GM23338 (cell line): ENCODE measurements around the gene CD44. TPM values are rescaled to one million over a fixed set of nuclear protein-coding genes. Genes with fewer than 3 reads are reported as not detected.
A peak's percentile ranks its signal among the peaks of the same experiment; 100 is the strongest.

Experiments used
- ATAC-seq: fragments of 200-7000 bp; cut with Tn5 transposase; 3 replicates; pipeline ENCODE4 v1.9.1; 2020
- DNase-seq: peaks from one replicate; pipeline ENCODE4 v3.0.0-alpha.2; 2015; ENCODE audit warnings: low spot score
- H2AFZ ChIP-seq: fragments of 200-600 bp; sonication (generic); 2 replicates; pipeline ENCODE4 v1.8.0; 2016; ENCODE audit warnings: antibody characterized with exemption, mild to moderate bottlenecking, moderate library complexity
- H3F3A ChIP-seq: fragments of 200-600 bp; sonication (generic); replicated peaks from 2 replicates; pipeline ENCODE4 v1.8.0; 2017; ENCODE audit warnings: antibody characterized with exemption, mixed run types, low read depth
- H3K27ac ChIP-seq: fragments of 200-600 bp; sonication (generic); 2 replicates; pipeline ENCODE4 v1.6.1; 2016; ENCODE audit warnings: low read depth
- H3K27me3 ChIP-seq: fragments of 200-600 bp; sonication (generic); 2 replicates; pipeline ENCODE4 v1.8.0; 2016; ENCODE audit warnings: mild to moderate bottlenecking, mixed run types, moderate library complexity; ENCODE audit not compliant: insufficient read depth
- H3K36me3 ChIP-seq: fragments of 200-600 bp; sonication (generic); 2 replicates; pipeline ENCODE4 v1.8.0; 2016; ENCODE audit warnings: mild to moderate bottlenecking; ENCODE audit not compliant: insufficient read depth
- H3K4me1 ChIP-seq: fragments of 200-600 bp; sonication (generic); 2 replicates; pipeline ENCODE4 v1.8.0; 2016; ENCODE audit warnings: mild to moderate bottlenecking, moderate library complexity; ENCODE audit not compliant: insufficient read depth
- H3K4me2 ChIP-seq: fragments of 200-600 bp; sonication (generic); 2 replicates; pipeline ENCODE4 v1.7.1; 2017; ENCODE audit warnings: mixed run types
- H3K4me3 ChIP-seq: fragments of 200-600 bp; sonication (generic); 2 replicates; pipeline ENCODE4 v1.6.1; 2016; ENCODE audit warnings: mixed run types
- H3K79me2 ChIP-seq: fragments of 200-600 bp; sonication (generic); replicated peaks from 2 replicates; pipeline ENCODE4 v1.8.0; 2017; ENCODE audit warnings: mild to moderate bottlenecking; ENCODE audit not compliant: insufficient read depth
- H3K9me2 ChIP-seq: fragments of 200-600 bp; sonication (generic); 2 replicates; pipeline ENCODE4 v1.8.0; 2017; ENCODE audit not compliant: insufficient read depth
- H4K20me1 ChIP-seq: fragments of 200-600 bp; sonication (generic); replicated peaks from 2 replicates; pipeline ENCODE4 v1.8.0; 2017; ENCODE audit warnings: mild to moderate bottlenecking; ENCODE audit not compliant: insufficient read depth
- H3K27ac Mint-ChIP-seq: 2 replicates; pipeline ENCODE4 v1.8.0; 2020; ENCODE audit warnings: inconsistent platforms, mild to moderate bottlenecking, moderate library complexity, mixed read lengths
- H3K27me3 Mint-ChIP-seq: 3 replicates; pipeline ENCODE4 v1.8.0; 2022; ENCODE audit warnings: low read depth, mild to moderate bottlenecking, moderate library complexity, mixed read lengths, inconsistent platforms; ENCODE audit not compliant: insufficient read depth, poor library complexity
- H3K36me3 Mint-ChIP-seq: 3 replicates; pipeline ENCODE4 v1.8.0; 2021; ENCODE audit warnings: low read depth, mild to moderate bottlenecking, inconsistent platforms, moderate library complexity, mixed read lengths
- H3K4me1 Mint-ChIP-seq: 3 replicates; pipeline ENCODE4 v1.8.0; 2020; ENCODE audit warnings: mild to moderate bottlenecking, inconsistent platforms, mixed read lengths
- H3K4me3 Mint-ChIP-seq: 3 replicates; pipeline ENCODE4 v1.8.0; 2021; ENCODE audit warnings: moderate library complexity, mild to moderate bottlenecking, inconsistent platforms, mixed read lengths
- H3K9me3 Mint-ChIP-seq: 3 replicates; pipeline ENCODE4 v1.8.0; 2020; ENCODE audit warnings: moderate library complexity, mild to moderate bottlenecking, inconsistent platforms, mixed read lengths
- CREB1 ChIP-seq: fragments of 250-450 bp; sonication (Bioruptor Pico); IDR thresholded peaks from 2 replicates; pipeline ENCODE4 v1.5.0; 2020; ENCODE audit warnings: low read depth, mild to moderate bottlenecking, moderate library complexity
- EZH2 ChIP-seq: fragments of 200-600 bp; sonication (generic); IDR thresholded peaks from one replicate; pipeline ENCODE4 v1.8.0; 2017; ENCODE audit warnings: antibody characterized with exemption, mild to moderate bottlenecking, low read depth; ENCODE audit not compliant: unreplicated experiment
- EZH2phosphoT487 ChIP-seq: fragments of 200-600 bp; sonication (generic); IDR thresholded peaks from one replicate; pipeline ENCODE4 v1.8.1; 2018; ENCODE audit warnings: antibody characterized with exemption; ENCODE audit not compliant: unreplicated experiment
- JUNB ChIP-seq: IDR thresholded peaks from one replicate; pipeline ENCODE4 v1.6.1; 2016; ENCODE audit warnings: antibody characterized with exemption; ENCODE audit not compliant: unreplicated experiment
- STAT1 ChIP-seq: IDR thresholded peaks from one replicate; pipeline ENCODE4 v1.6.1; 2016; ENCODE audit warnings: antibody characterized with exemption; ENCODE audit not compliant: unreplicated experiment
- ZNF114 ChIP-seq: fragments of 250-450 bp; sonication (Bioruptor Pico); IDR thresholded peaks from 2 replicates; pipeline ENCODE4 v1.5.0; 2020; ENCODE audit warnings: mild to moderate bottlenecking, moderate library complexity
- ZNF331 ChIP-seq: fragments of 250-450 bp; sonication (Bioruptor Pico); IDR thresholded peaks from 2 replicates; pipeline ENCODE4 v1.5.0; 2020; ENCODE audit warnings: low read depth, mild to moderate bottlenecking, moderate library complexity
- polyA plus RNA-seq: library from polyadenylated mRNA; unstranded; fragments of >200 nt; fragmentation: Nextera tagmentation; extraction: Ambion mirVana; gene quantifications from 2 replicates; pipeline ENCODE4 v1.2.1, GENCODE V29; 2016
- total RNA-seq: library from RNA; depleted of rRNA; stranded (reverse); fragments of >200 nt; shearing (Covaris generic); gene quantifications from 2 replicates; pipeline ENCODE4 v1.2.3, GENCODE V29; 2014
- TF ChIP-seq, protein P1 (sequence below), 2 experiments: fragments of 200-600 bp in 1 of 2; sonication (generic) in 1 of 2; conservative IDR thresholded peaks; 2 replicates each; pipeline versions ENCODE4 v1.5.1 to v1.6.1; 2016 to 2017; ENCODE audit warnings: antibody characterized with exemption in 2 of 2, low read depth in 2 of 2, mild to moderate bottlenecking in 2 of 2, moderate library complexity in 1 of 2
- TF ChIP-seq, protein P2 (sequence below): fragments of 250-450 bp; sonication (Bioruptor Pico); IDR thresholded peaks from 2 replicates; pipeline ENCODE4 v1.5.0; 2020; ENCODE audit warnings: mild to moderate bottlenecking, moderate library complexity

Gene CD44
- total and polyA plus RNA-seq, 2 experiments from 2014 or later = 4.0 to 10.1 TPM

DNA sequence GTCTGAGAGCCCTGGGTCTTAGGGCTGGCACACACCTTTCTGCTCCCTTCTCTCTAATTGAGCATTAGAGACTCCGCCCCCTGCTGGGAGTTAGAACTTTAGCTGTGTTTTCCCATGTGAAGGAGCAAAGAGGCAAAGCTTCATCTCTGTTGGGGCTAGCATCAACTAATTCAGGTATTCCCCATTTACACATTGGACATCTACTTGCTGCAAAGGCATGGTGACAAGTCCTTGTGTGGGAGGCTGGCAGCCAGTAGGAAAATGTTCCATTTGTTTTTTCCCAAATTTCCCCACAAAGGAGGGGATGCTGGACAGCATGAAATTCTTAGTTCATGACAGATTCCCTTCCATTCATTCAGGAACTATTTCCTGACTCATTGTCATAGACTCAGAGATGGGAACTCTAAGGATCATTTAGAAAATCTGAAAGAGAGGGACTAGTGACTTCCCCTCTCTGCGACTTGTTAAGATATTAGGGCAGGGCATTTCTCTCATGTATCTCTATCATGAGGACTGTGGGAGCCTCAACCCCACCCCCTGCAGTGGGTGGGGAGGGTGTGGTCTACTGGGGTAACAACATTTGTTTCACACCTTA lies 3.6 kb downstream of the CD44 start:
- H3K4me2 ChIP-seq = no peak overlapping the region
- H3K79me2 ChIP-seq = no peaks in the 10 kb centered on the region
- no peak overlapping the region for H3K27ac ChIP-seq
- no peak overlapping the region for H3K4me3 ChIP-seq
- DNase-seq (peak; percentile 41), ATAC-seq (no peak)
- H3K9me2 ChIP-seq = no peaks in the 10 kb centered on the region; the same call in 1 of the 2 replicates
- Mint-ChIP-seq H3K4me1 (peaks cover 5% of the 10 kb centered on the region), H3K36me3 (no peaks in the 10 kb centered on the region; the same call in 2 of the 3 replicates), H3K4me3 (no peak overlapping the region), H3K9me3 (peaks cover 2% of the 10 kb centered on the region; the same call in 2 of the 3 replicates), H3K27me3 (peaks cover 30% of the 10 kb centered on the region), H3K27ac (no peak overlapping the region)
- no peaks in the 10 kb centered on the region for H3K36me3 ChIP-seq
- no peak for TF ChIP-seq STAT1
- TF ChIP-seq, protein P1, sequence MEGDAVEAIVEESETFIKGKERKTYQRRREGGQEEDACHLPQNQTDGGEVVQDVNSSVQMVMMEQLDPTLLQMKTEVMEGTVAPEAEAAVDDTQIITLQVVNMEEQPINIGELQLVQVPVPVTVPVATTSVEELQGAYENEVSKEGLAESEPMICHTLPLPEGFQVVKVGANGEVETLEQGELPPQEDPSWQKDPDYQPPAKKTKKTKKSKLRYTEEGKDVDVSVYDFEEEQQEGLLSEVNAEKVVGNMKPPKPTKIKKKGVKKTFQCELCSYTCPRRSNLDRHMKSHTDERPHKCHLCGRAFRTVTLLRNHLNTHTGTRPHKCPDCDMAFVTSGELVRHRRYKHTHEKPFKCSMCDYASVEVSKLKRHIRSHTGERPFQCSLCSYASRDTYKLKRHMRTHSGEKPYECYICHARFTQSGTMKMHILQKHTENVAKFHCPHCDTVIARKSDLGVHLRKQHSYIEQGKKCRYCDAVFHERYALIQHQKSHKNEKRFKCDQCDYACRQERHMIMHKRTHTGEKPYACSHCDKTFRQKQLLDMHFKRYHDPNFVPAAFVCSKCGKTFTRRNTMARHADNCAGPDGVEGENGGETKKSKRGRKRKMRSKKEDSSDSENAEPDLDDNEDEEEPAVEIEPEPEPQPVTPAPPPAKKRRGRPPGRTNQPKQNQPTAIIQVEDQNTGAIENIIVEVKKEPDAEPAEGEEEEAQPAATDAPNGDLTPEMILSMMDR (conservative IDR thresholded peaks at IDR 0.05; ENCODE audit: low read depth in 2 of 2) = peak in 1 of 2 experiments; percentile 35; a peak in 1 of 4 replicates
- H3K4me1 ChIP-seq = 0 out of 2 replicates have a peak, but pooled peaks cover 4% of the 10 kb centered on the region
- no peaks in the 10 kb centered on the region for H3F3A ChIP-seq
- peaks cover 6% of the 10 kb centered on the region; the same call in 1 of the 2 replicates for H4K20me1 ChIP-seq
- no peak overlapping the region for H2AFZ ChIP-seq
- peaks cover 37% of the 10 kb centered on the region for H3K27me3 ChIP-seq

DNA sequence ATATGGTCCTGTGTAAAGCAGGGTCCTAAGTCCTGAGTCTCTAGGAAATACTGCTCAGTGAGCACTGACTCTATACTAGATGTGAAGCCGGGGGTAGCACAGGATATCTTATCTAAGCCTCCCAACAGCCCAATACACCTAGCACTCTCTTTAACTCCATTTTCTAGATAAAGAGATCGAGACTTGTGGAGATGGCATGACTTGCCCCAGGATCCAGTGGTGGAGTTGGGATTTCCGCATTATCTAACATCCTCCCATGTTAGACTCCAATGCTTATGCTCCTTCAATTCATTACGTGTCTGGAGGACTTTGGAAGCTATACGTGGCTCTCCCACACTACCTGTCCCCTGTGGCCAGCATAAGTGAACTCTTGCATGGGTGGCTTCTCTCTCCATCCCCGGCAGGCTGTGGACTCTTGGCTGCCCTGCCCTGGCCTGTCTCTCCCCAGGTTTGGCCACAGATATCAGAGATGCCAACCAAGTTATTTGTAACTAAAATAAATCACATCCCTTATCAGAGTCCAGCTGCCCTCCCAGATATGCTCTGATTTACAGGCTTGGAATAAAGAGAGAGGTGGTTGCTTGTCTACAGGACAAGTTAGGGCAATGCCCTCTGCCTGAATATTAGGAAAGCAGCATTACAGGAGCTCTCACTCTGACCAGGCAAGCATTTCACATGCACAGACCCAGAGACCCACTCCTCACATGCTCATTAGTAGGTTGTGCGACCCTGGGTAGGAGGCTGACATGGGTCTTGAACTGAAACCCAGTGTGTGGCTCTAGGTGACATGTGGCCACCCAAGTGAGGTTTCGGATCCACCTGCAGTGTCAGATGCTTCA lies 4.5 kb downstream of the CD44 start:
- no peaks in the 10 kb centered on the region for H3K36me3 ChIP-seq
- no peaks in the 10 kb centered on the region for H3K9me3 Mint-ChIP-seq
- no peak overlapping the region for H3K4me3 Mint-ChIP-seq
- ATAC-seq (no peak), DNase-seq (no peak)
- H3K79me2 ChIP-seq = no peaks in the 10 kb centered on the region
- no peak overlapping the region for H3K4me3 ChIP-seq
- no peaks in the 10 kb centered on the region for H3K36me3 Mint-ChIP-seq
- no peak overlapping the region for H3K27ac Mint-ChIP-seq
- no peaks in the 10 kb centered on the region for H3F3A ChIP-seq
- H3K27me3 Mint-ChIP-seq = peaks cover 24% of the 10 kb centered on the region
- H3K4me1 Mint-ChIP-seq = peaks cover 9% of the 10 kb centered on the region
- no peak overlapping the region for H3K27ac ChIP-seq
- peaks cover 28% of the 10 kb centered on the region for H3K27me3 ChIP-seq
- H3K4me1 ChIP-seq = 0 out of 2 replicates have a peak, but pooled peaks cover 10% of the 10 kb centered on the region
- no peak overlapping the region for H3K4me2 ChIP-seq
- H4K20me1 ChIP-seq = peaks cover 6% of the 10 kb centered on the region; the same call in 1 of the 2 replicates
- no peaks in the 10 kb centered on the region; the same call in 1 of the 2 replicates for H3K9me2 ChIP-seq
- no peak overlapping the region for H2AFZ ChIP-seq
- no peak for TF ChIP-seq EZH2phosphoT487
- TF ChIP-seq, protein P2, sequence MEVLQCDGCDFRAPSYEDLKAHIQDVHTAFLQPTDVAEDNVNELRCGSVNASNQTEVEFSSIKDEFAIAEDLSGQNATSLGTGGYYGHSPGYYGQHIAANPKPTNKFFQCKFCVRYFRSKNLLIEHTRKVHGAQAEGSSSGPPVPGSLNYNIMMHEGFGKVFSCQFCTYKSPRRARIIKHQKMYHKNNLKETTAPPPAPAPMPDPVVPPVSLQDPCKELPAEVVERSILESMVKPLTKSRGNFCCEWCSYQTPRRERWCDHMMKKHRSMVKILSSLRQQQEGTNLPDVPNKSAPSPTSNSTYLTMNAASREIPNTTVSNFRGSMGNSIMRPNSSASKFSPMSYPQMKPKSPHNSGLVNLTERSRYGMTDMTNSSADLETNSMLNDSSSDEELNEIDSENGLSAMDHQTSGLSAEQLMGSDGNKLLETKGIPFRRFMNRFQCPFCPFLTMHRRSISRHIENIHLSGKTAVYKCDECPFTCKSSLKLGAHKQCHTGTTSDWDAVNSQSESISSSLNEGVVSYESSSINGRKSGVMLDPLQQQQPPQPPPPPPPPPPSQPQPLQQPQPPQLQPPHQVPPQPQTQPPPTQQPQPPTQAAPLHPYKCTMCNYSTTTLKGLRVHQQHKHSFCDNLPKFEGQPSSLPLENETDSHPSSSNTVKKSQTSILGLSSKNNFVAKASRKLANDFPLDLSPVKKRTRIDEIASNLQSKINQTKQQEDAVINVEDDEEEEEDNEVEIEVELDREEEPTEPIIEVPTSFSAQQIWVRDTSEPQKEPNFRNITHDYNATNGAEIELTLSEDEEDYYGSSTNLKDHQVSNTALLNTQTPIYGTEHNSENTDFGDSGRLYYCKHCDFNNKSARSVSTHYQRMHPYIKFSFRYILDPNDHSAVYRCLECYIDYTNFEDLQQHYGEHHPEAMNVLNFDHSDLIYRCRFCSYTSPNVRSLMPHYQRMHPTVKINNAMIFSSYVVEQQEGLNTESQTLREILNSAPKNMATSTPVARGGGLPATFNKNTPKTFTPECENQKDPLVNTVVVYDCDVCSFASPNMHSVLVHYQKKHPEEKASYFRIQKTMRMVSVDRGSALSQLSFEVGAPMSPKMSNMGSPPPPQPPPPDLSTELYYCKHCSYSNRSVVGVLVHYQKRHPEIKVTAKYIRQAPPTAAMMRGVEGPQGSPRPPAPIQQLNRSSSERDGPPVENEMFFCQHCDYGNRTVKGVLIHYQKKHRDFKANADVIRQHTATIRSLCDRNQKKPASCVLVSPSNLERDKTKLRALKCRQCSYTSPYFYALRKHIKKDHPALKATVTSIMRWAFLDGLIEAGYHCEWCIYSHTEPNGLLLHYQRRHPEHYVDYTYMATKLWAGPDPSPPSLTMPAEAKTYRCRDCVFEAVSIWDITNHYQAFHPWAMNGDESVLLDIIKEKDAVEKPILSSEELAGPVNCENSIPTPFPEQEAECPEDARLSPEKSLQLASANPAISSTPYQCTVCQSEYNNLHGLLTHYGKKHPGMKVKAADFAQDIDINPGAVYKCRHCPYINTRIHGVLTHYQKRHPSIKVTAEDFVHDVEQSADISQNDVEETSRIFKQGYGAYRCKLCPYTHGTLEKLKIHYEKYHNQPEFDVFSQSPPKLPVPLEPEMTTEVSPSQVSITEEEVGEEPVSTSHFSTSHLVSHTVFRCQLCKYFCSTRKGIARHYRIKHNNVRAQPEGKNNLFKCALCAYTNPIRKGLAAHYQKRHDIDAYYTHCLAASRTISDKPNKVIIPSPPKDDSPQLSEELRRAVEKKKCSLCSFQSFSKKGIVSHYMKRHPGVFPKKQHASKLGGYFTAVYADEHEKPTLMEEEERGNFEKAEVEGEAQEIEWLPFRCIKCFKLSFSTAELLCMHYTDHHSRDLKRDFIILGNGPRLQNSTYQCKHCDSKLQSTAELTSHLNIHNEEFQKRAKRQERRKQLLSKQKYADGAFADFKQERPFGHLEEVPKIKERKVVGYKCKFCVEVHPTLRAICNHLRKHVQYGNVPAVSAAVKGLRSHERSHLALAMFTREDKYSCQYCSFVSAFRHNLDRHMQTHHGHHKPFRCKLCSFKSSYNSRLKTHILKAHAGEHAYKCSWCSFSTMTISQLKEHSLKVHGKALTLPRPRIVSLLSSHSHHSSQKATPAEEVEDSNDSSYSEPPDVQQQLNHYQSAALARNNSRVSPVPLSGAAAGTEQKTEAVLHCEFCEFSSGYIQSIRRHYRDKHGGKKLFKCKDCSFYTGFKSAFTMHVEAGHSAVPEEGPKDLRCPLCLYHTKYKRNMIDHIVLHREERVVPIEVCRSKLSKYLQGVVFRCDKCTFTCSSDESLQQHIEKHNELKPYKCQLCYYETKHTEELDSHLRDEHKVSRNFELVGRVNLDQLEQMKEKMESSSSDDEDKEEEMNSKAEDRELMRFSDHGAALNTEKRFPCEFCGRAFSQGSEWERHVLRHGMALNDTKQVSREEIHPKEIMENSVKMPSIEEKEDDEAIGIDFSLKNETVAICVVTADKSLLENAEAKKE (CRISPR knock-in tag) = no peak
- no peak for TF ChIP-seq ZNF114
- TF ChIP-seq CREB1 (CRISPR knock-in tag) = no peak
- TF ChIP-seq, protein P1 (conservative IDR thresholded peaks at IDR 0.05; ENCODE audit: low read depth in 2 of 2) = no peak
- TF ChIP-seq ZNF331 (CRISPR knock-in tag) = no peak
- no peak for TF ChIP-seq JUNB
- no peak for TF ChIP-seq EZH2
- TF ChIP-seq STAT1 = no peak
